GM21529 (cell line): ENCODE results near the gene SP1.
"Not testable (repeated sequence)": the region's sequence is repeated elsewhere in the genome, so short reads cannot be mapped to it uniquely, and the experiment has no call there.

ENCODE experiments used
- ATAC-seq: cut with Tn5 transposase; IDR thresholded peaks from one replicate; pipeline ENCODE4 v1.9.1; 2021; ENCODE audit not compliant: unreplicated experiment

The SP1 gene

DNA sequence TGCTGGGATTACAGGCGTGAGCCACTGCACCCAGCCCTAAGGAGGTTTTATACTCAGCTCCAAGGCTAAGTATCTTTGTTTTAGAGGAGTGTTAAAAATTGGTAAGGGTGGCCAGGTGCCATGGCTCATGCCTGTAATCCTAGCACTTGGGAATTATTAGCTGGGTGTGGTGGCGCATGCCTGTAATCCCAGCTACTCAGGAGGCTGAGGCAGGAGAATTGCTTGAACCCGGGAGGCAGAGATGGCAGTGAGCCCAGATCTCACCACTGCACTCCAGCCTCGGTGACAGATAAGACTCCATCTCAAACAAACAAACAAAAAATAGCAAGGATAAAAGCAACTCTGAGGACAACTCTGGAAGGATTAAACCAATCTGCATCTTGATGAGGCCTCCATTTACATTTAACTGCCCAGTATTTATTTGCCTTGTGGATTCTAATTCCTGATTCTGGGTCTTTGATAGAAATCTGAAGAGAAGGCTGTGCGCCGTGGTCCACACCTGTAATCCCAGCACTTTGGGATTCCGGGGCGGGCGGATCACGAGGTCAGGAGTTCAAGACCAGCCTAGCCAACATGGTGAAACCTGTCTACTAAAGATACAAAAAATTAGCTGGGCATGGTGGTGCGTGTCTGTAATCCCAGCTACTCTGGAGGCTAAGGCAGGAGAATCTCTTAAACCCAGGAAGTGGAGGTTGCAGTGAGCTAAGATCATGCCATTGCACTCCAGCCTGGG is 64.8 kb downstream of the SP1 start:
- not testable (repeated sequence) for ATAC-seq

DNA sequence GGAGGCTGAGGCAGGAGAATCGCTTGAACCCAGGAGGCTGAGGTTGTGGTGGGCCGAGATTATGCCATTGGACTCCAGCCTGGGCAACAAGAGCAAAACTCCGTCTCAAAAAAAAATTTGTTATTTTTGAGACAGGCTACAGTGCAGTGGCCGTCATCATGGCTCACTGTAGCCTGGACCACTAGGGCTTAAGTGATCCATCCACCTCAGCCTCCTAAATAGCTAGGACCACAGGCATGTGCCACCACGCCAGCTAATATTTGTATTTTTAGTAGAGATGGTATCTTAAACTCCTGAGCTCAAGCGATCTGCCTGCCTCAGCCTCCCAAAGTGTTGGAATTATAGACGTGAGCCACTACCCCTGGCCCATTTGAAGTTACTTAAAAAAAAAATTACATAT is 71.0 kb downstream of the SP1 start:
- no peak for ATAC-seq

DNA sequence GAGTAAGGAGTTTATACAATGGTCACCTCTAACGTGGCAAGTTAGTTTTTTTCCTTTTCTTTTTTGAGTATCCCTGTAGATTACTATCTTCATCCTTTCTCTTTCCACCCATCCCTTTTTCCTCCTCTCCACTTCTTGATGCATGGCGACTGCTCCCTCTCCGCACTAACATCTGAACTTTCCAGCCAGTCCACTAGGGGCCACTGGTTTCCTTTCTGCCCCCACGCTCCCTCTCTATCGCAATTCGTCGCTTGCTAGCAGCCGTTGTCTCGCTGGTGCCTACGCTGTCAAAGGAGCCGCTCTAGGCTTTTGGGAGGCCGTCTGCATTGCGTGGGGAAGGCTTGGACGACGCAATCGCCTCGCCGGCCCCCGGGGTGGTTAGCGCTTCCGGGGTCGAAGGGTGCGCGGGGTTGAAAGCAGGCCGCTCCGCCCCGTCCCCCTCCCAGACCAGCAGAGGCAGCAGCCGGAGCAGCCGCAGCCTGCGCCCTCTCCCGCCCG is 71.7 kb downstream of the SP1 start, which contains the start of gene PCBP2:
TSS of gene PCBP2 (plus strand) at position 442 of the 498 bp plus-strand sequence. CDS start 2,699 bp downstream, outside the sequence.
- ATAC-seq = peak; percentile 98

DNA sequence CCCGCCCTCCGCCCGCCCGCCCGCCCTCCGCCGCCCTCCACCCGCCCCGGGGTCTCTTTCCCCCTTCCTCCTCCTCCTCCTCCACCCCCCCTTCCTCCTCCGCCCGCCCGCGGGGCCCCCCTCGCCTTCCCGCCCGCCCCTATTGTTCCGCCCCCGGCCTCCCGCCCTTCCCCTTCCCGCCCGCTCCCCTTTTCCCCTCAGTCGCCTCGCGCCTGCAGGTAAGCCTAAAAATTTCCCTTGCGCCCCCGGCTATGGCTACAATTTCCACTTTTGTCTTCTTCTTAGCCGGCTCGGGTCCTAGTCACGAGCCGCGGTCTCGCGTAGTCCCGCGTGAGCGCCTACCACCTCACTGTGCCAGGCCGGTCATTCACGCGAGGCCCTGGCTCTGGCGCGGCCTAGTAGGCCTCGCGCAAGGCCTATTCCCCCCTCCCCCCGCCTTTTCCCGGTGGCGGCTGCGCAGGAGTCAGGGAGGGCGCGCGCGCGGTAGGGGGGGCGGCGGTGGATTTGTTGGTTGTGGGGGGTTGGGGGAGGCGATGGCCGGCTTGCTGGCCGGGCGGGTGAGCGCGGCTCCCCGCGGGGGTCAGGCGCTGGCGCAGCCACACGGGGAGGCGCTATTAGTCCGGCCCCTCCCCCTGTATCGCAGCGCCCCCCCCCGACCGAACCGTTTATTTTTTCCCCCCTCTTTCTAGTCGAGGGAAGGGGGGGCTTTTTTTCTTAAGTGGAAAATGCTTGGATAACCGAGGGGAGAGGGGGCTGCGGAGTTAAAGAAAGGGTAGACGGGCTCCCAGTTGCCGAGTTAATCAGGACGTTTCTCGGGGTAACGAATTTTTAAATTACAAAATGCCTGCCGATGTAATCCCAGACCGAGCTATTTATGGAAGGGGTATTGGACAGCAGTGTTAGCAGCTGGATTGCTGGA is 72.4 kb downstream of the SP1 start:
- ATAC-seq = no peak

DNA sequence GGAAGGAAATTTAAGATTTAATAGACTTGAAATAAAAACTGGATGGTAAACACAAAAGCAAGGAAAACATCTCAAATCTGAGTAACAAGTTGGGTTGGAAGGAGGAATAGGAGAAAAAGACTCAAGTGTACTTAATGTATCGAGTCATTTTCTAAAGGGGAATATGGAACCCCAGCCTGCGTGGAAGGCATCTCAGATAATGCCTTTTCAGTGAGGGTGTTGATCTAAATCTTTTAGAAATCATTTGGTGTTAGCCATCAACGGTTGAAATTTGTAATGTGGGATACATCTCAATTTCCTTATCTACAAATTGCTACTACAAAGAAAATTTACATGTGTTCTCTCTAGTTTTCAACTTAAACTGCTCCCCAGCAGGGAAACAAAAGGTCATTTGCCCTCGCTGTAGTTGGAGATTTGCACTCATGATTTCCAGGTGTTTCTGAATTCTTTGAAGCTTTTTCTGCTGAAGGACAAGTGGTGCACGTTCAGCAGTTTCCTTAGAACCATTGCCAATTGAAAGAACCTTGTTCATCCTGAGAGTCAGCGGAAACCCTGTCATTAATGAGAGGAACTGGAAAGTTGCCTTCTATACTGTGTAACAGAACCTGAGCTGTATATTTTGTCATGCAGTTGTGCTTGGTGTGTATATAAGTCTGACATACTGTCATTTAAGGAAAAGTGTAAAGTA is 74.1 kb downstream of the SP1 start:
- no peak for ATAC-seq

DNA sequence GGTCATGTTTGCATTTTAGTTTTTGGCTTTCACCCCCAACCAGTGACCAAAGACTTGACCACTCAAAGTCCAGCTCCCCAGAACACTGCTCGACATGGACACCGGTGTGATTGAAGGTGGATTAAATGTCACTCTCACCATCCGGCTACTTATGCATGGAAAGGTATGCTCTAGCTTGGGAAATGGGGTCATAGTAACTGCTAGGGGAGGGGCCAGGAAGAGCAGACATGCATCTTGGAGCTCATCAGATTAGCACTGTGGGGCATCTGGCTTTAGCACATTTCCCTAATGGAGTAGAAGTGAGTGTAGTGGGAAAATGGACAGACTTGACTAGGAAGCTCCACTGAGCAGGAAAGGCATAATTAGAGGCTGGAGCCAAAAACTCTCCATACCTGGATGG is 74.7 kb downstream of the SP1 start:
- ATAC-seq = no peak

DNA sequence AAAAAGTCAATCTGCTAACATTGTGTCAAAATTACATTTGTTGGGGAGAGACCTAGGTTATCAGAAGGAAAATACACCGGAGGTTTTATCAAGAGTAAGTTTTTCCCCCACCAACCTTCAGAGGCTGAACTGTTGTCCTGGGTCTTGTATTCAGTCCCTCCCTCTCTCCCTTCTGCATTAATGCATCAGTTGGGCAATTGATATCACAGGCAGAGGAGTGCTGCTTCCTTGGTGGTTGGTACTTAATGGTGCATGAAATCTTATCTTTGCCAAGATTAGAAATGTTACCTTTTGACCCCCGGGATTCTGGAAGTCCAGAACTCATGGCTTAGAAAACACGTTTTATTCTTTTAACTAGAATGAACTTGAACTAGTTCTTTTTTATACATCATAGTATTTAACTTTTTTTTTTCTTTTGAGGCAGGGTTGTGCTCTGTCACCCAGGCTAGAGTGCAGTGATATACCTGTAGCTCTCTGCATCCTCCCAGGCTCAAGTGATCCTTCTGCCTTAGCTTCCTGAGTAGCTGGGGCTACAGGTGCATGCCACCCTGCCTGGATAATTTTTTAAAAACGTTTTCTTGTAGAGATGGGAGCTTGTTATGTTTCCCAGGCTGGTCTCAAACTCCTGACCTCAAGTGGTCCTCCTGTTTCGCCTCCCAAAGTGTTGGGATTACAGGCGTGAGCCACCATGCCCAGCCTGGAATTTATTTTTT is 76.8 kb downstream of the SP1 start:
- no peak for ATAC-seq

DNA sequence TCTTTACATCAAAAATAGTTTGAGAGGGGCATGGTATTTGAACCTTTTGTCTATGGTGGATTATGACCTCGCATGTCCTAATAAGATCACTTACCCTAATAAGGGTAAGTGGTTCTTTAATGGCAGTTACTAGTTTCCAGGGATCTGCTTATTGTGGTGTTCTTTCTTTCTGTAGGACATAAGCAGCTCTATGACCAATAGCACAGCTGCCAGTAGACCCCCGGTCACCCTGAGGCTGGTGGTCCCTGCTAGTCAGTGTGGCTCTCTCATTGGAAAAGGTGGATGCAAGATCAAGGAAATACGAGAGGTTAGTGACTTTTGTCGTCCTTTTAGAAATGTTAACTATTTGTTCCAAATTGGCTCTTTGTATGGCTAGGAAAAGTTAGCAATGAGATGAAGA is 79.1 kb downstream of the SP1 start:
- no peak for ATAC-seq

DNA sequence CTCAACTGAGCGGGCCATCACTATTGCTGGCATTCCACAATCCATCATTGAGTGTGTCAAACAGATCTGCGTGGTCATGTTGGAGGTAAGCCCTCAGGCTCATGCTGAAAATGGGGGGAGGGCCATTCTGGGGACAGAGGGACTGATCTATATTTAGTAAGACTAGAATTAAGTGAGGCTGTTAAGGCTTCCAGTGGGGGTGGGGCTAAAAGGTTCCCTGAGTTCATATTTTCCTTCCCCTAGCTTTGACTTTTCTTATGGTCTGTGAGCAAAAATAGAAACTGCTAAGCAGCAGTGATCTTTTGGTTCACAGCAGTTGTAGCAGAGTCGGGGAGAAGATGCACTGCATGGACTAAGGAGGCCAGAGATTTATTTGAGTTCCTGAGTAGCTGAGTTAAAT is 81.1 kb downstream of the SP1 start:
- ATAC-seq = no peak

DNA sequence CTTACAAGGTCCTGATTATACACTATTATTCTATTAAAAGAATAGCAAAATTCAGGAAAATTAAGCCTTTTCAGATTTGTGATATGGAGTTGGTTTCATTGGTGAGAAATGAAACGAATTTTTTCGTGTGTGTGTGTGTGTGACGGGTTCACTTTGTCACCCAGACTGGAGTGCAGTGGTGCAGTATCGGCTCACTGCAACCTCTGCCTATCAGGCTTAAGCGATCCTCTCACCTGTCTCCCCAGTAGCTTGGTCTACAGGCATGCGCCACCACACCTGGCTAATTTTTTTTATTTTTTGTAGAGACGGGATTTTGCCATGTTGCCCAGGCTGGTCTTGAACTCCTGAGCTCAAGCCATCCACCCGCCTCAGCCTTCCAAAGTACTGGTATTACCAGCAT is 81.6 kb downstream of the SP1 start:
- no peak for ATAC-seq

DNA sequence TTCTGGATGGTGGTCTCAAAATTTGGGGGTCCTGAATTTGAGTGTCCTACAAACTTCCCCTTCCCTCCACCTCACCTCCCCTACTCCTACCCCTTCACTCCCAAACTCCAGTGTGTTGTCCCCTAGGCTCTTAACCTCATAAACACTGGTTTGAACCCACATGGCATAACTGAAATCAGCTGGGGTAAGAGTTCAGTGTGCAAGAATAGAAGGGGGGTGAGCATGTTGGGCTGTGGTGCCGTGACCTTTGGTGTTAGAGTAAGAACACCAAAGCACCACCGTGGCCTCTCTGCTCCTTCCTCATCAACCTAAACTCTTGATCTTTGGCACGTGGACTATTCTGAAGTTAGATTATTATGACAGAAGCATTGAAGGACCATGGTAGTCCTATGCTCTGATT is 83.0 kb downstream of the SP1 start:
- no peak for ATAC-seq

DNA sequence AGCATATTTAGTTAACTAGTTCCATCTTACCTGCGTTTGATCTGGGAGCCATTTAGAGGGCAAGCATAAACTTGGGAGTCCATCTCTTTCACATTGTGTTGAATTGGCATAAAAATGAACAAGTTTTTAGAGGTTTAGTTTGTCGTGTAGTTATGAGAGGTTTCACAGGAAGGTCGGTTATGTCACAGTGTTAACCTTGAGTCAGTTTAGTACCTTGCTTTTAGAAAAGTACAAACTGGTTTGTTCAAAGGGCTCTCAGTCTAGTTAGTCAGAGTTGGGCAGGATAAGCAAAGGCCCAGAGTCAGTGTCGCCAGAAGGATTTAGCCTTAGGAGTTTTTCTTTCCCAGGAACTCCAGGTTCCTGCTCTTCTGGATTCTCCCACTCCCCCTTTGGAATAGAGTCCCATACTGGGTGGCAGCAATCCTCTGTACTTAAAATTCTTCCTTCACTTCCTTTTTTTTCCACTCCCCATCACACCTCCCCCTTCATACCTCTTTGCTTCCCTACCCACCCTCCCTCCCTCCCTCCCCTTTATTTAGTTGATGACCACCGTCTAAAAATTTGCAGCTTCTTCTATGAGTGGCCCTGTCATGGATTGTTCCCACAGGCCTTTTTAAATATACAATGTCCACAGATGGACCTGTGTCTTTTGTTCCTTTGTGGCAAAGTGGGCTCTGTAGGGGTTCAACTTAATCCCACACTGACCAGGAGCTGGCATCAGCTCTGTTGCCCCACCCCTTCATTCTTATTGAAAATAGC is 84.0 kb downstream of the SP1 start:
- no peak for ATAC-seq

DNA sequence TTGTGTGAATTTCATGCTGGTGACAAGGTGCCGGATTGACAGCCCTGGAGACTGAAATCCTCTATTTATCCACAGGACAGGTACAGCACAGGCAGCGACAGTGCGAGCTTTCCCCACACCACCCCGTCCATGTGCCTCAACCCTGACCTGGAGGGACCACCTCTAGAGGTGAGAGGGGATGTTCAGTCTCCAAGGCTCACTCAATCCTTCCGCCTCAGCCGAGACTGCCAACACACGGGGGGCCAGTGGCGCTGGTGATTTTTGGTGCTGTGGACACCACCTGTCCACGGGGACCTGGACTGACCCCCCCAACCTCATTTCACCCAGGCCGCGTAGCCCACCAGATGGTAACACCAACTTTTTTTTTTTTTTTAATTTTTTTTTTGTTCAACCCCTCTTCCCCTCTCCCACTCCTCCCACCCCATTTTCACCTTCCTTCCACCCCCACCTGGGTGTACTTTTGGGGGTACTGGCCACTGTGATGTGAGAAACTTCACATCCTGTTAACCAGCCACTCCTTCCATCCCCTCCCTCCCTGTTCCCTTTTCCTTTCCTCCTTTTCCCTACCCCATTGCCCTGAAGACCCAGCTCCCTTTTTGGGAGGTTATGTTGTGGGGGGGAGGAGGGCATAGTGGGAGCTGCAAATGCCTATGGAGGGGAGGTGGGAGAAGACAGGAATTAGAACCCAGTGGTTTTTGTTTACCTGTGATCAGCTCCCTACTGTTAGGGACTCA is 84.9 kb downstream of the SP1 start:
- ATAC-seq = no peak

DNA sequence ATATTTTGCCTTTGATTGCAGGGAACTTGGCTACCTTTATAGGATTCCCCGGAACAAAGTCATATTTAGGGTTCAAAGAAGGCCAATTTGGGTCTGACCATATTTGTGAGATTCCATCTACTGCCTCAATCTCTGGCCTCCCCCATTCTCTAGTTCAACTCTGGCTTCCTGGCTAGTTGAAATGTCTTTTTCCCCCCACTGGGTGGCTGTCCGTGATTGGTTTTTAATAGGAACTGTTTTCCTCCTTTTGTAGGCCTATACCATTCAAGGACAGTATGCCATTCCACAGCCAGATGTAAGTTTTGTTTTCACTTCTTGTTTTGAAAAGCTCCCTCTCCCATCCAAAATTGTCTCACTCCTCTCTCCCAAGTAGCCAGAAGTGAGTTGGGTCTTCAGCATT is 85.7 kb downstream of the SP1 start:
- ATAC-seq = no peak
